GM12878 (cell line): ENCODE data around the gene NPB. TPM values are rescaled to one million over a fixed set of nuclear protein-coding genes. Genes with fewer than 3 reads are reported as not detected.

ENCODE experiments used
- ATAC-seq: fragments of 200-7000 bp; cut with Tn5 transposase; 3 replicates; pipeline ENCODE4 v1.9.1; 2020; ENCODE audit warnings: mild to moderate bottlenecking, moderate library complexity
- BruUV-seq: library from RNA; stranded (reverse); fragments of 400-500 nt; replicated peaks from 2 replicates; lab custom pipeline; 2021; lab: Mats Ljungman, UMichigan
- CTCF ChIA-PET: fragments of 300-600 bp; sonication (Branson Sonifier 250); formaldehyde crosslinking; extraction: SDS; loops from one replicate; lab custom pipeline; 2021; ENCODE audit warnings: inconsistent platforms; lab: Yijun Ruan, JAX
- POLR2A ChIA-PET: fragments of 350-600 bp; formaldehyde crosslinking; extraction: SDS; loops from one replicate; lab custom pipeline; 2021; ENCODE audit warnings: inconsistent platforms; lab: Charles Lee
- RAD21 ChIA-PET: fragments of 300-600 bp; sonication (Branson Sonifier 250); formaldehyde crosslinking; loops from one replicate; lab custom pipeline; 2023; ENCODE audit warnings: antibody characterized with exemption; ENCODE audit not compliant: unreplicated experiment; lab: Charles Lee
- SMC1A ChIA-PET: fragments of 300-600 bp; sonication (Branson Sonifier 250); formaldehyde crosslinking; loops from one replicate; lab custom pipeline; 2023; ENCODE audit not compliant: unreplicated experiment, uncharacterized antibody; lab: Charles Lee
- DNase-seq: peaks from one replicate; pipeline ENCODE4 v3.0.0-alpha.2; 2011; ENCODE audit warnings: low read depth, low spot score
- FAIRE-seq: peaks from 3 replicates; lab custom pipeline; 2011; peaks lifted over from hg19 to GRCh38; lab: Jason Lieb, UNC
- H2AFZ ChIP-seq: 2 replicates; pipeline ENCODE4 v1.6.0; 2011; ENCODE audit warnings: low read depth, low read length, control low read depth; ENCODE audit not compliant: control insufficient read depth
- H3K27ac ChIP-seq: 2 replicates; pipeline ENCODE4 v1.5.1; 2011; ENCODE audit warnings: control low read depth; ENCODE audit not compliant: control insufficient read depth, insufficient read depth
- H3K27me3 ChIP-seq, 2 experiments: replicated peaks in 1 of 2; 2 replicates each; pipeline versions ENCODE4 v1.6.0 to v1.6.1; 2011; ENCODE audit warnings: low read length in 1 of 2; ENCODE audit not compliant: control insufficient read depth in 2 of 2, insufficient read depth in 2 of 2
- H3K36me3 ChIP-seq, 2 experiments: 2 replicates each; pipeline ENCODE4 v1.5.1; 2011; ENCODE audit warnings: low read length in 1 of 2; ENCODE audit not compliant: control insufficient read depth in 2 of 2, insufficient read depth in 2 of 2
- H3K4me1 ChIP-seq: 2 replicates; pipeline ENCODE4 v1.6.1; 2011; ENCODE audit warnings: mild to moderate bottlenecking, low read length, moderate library complexity, mixed read lengths; ENCODE audit not compliant: control insufficient read depth, insufficient read depth
- H3K4me2 ChIP-seq: 2 replicates; pipeline ENCODE4 v1.6.0; 2011; ENCODE audit warnings: control low read depth; ENCODE audit not compliant: control insufficient read depth, insufficient read depth
- H3K4me3 ChIP-seq: fragments of 200-600 bp; sonication (generic); 2 replicates; pipeline ENCODE4 v1.5.1; 2016
- H3K79me2 ChIP-seq: 2 replicates; pipeline ENCODE4 v1.6.0; 2011; ENCODE audit warnings: low read length; ENCODE audit not compliant: control insufficient read depth, insufficient read depth
- H3K9ac ChIP-seq: 2 replicates; pipeline ENCODE4 v1.8.0; 2011; ENCODE audit warnings: low read length, control low read depth, mixed read lengths; ENCODE audit not compliant: control insufficient read depth, insufficient read depth
- H3K9me3 ChIP-seq: replicated peaks from 3 replicates; pipeline ENCODE4 v1.5.1; 2011; ENCODE audit warnings: mild to moderate bottlenecking, low read length; ENCODE audit not compliant: control insufficient read depth, insufficient read depth
- H4K20me1 ChIP-seq: 2 replicates; pipeline ENCODE4 v1.6.0; 2011; ENCODE audit not compliant: control insufficient read depth, insufficient read depth
- E2F4 ChIP-seq: IDR thresholded peaks from 2 replicates; pipeline ENCODE4 v1.6.1; 2012; ENCODE audit warnings: low read depth, low read length, improper control_type of control experiment
- EZH2 ChIP-seq: IDR thresholded peaks from 2 replicates; pipeline ENCODE4 v1.6.1; 2012; ENCODE audit warnings: low read depth, mild to moderate bottlenecking, control low read depth, inconsistent platforms, low read length, borderline replicate concordance; ENCODE audit not compliant: control insufficient read depth
- MEF2B ChIP-seq: fragments of 450-650 bp; IDR thresholded peaks from 2 replicates; pipeline ENCODE4 v1.6.1; 2018; ENCODE audit warnings: mild to moderate bottlenecking, moderate library complexity; ENCODE audit not compliant: partially characterized antibody, poor library complexity, severe bottlenecking
- NFIC ChIP-seq: IDR thresholded peaks from 2 replicates; pipeline ENCODE4 v1.6.1; 2012; ENCODE audit warnings: low read depth, mild to moderate bottlenecking, inconsistent platforms, low read length, moderate library complexity
- NR2C1 ChIP-seq: fragments of 450-650 bp; IDR thresholded peaks from 2 replicates; pipeline ENCODE4 v1.6.1; 2017; ENCODE audit warnings: antibody characterized with exemption, mild to moderate bottlenecking, moderate library complexity
- NR2C2 ChIP-seq: IDR thresholded peaks from 2 replicates; pipeline ENCODE4 v1.6.1; 2011; ENCODE audit warnings: borderline replicate concordance, low read depth; ENCODE audit not compliant: control insufficient read depth, insufficient read length
- NR2F1 ChIP-seq: fragments of 450-650 bp; conservative IDR thresholded peaks from 2 replicates; pipeline ENCODE4 v1.6.1; 2017; ENCODE audit warnings: mild to moderate bottlenecking
- RUNX3 ChIP-seq: IDR thresholded peaks from 2 replicates; pipeline ENCODE4 v1.6.1; 2012; ENCODE audit warnings: low read length, inconsistent platforms
- SKIL ChIP-seq: fragments of 450-650 bp; IDR thresholded peaks from 2 replicates; pipeline ENCODE4 v1.6.1; 2017; ENCODE audit warnings: mild to moderate bottlenecking, low read depth, inconsistent platforms; ENCODE audit not compliant: poor library complexity, severe bottlenecking
- YBX1 ChIP-seq: fragments of 450-650 bp; IDR thresholded peaks from 2 replicates; pipeline ENCODE4 v1.6.1; 2016; ENCODE audit warnings: antibody characterized with exemption
- WGBS: methylation state at CpG from one replicate; pipeline ENCODE4 v1.1.6; 2016; ENCODE audit warnings: low lambda C conversion rate; ENCODE audit not compliant: insufficient replicate concordance, insufficient coverage; ENCODE audit errors: missing lambda C conversion rate; 5-methylcytosine and 5-hydroxymethylcytosine counted together
- in situ Hi-C: fragments of 300-500 bp; cut with MboI; formaldehyde crosslinking; loops from 9 replicates; pipeline ENCODE4 v1.14.3; 2018; ENCODE audit warnings: mixed read lengths
- intact Hi-C: fragments of 100-400 bp; cut with micrococcal nuclease; formaldehyde crosslinking; loops from one replicate; pipeline ENCODE4 v1.14.2; 2022; ENCODE audit not compliant: unreplicated experiment
- polyA plus RNA-seq, 11 experiments: library from polyadenylated mRNA; depleted of rRNA in 4 of 11; unstranded in 6 of 11; stranded (reverse) in 5 of 11; fragments of >200 nt; fragmentation: Nextera tagmentation in 4 of 11; fragmentation: Illumina TruSeq in 1 of 11; extraction: Ambion mirVana in 4 of 11; extraction: Trizol in 1 of 11; gene quantifications; 1 replicate in 1 of 11; 2 replicates in 10 of 11; pipeline versions ENCODE4 v1.2.1 to v1.2.3, GENCODE V29; 2011 to 2016; ENCODE audit warnings: inconsistent platforms in 2 of 11, missing spikeins in 2 of 11, low read depth in 1 of 11
- total RNA-seq, 4 experiments: library from RNA; depleted of rRNA in 3 of 4; stranded (reverse); fragments of >200 nt in 3 of 4; fragmentation: Illumina TruSeq in 1 of 4; extraction: Trizol in 1 of 4; gene quantifications; 2 replicates each; pipeline versions ENCODE4 v1.2.1 to v1.2.3, GENCODE V29; 2013 to 2021

Gene NPB
- total and polyA plus RNA-seq, 10 of the 15 experiments (the other 5 are each of a cell fraction or from before 2014, with no cell fraction given): 0.03 to 0.40 (median 0.15) TPM; not detected in 2

GRCh38 chr17:81918832-81919545 lies 17.0 kb downstream of the NPB start:
- H3K4me2 ChIP-seq: no peak overlapping the region
- in situ Hi-C loops: no loop called here
- ChIA-PET SMC1A (no interaction called here), CTCF (interaction anchor here (0.6 kb wide), 1 partner anchor 25 kb away, joined by 3 read pairs; no protein-coding TSS in a partner anchor), RAD21 (no interaction called here), POLR2A (interaction anchor here (0.5 kb wide), 1 partner anchor 47 kb away, joined by 5 read pairs; no protein-coding TSS in a partner anchor)
- TF ChIP-seq NFIC: no peak
- peak; percentile 6; the same call in 1 of the 2 replicates for TF ChIP-seq RUNX3
- H3K4me1 ChIP-seq: peaks cover 11% of the 10 kb centered on the region
- no peaks in the 10 kb centered on the region for H3K9me3 ChIP-seq
- no peak overlapping the region for H3K9ac ChIP-seq
- WGBS: 74% methylated on average over 15 of the region's 15 CpGs
- FAIRE-seq (peak; percentile 31), DNase-seq (no peak), ATAC-seq (no peak)
- no TSS peak for BruUV-seq
- H3K27ac ChIP-seq: no peak overlapping the region
- no peak overlapping the region for H2AFZ ChIP-seq
- H3K79me2 ChIP-seq: peaks cover 34% of the 10 kb centered on the region
- no peak overlapping the region for H3K4me3 ChIP-seq
- peaks cover 8 to 23% of the 10 kb centered on the region in 2 experiments; a peak in 3 of 4 replicates for H3K36me3 ChIP-seq
- intact Hi-C loops: no loop called here
- H3K27me3 ChIP-seq: no peaks in the 10 kb centered on the region
- H4K20me1 ChIP-seq: no peaks in the 10 kb centered on the region

GRCh38 chr17:81920612-81921536 lies 18.8 kb downstream of the NPB start:
- Histone ChIP-seq H3K79me2 (peaks cover 45% of the 10 kb centered on the region), H3K9me3 (no peaks in the 10 kb centered on the region), H3K27ac (no peak overlapping the region), H2AFZ (no peak overlapping the region), H3K27me3 (no peaks in the 10 kb centered on the region), H3K4me1 (peaks cover 16% of the 10 kb centered on the region), H3K4me3 (no peak overlapping the region), H3K4me2 (no peak overlapping the region), H4K20me1 (no peaks in the 10 kb centered on the region; the same call in 1 of the 2 replicates), H3K9ac (no peak overlapping the region)
- DNase-seq (no peak), ATAC-seq (no peak), FAIRE-seq (no peak)
- ChIA-PET CTCF (no interaction called here), SMC1A (no interaction called here), POLR2A (interaction anchor here (0.6 kb wide), 2 partner anchors 65 to 1772 kb away, joined by 3 to 6 read pairs; no protein-coding TSS in a partner anchor), RAD21 (no interaction called here)
- 89% methylated on average over 33 of the region's 33 CpGs for WGBS
- intact Hi-C loops: no loop called here
- no TSS peak for BruUV-seq
- in situ Hi-C loops: no loop called here
- no peak for TF ChIP-seq E2F4
- no peak for TF ChIP-seq MEF2B
- TF ChIP-seq EZH2: no peak
- TF ChIP-seq NR2F1: peak; percentile 42; the same call in 1 of the 2 replicates
- TF ChIP-seq YBX1: no peak
- no peak for TF ChIP-seq SKIL
- TF ChIP-seq NR2C1: peak; percentile 45
- TF ChIP-seq NR2C2: peak; percentile 51
- TF ChIP-seq, all 136 proteins: peak for 3
- H3K36me3 ChIP-seq: peaks cover 4 to 8% of the 10 kb centered on the region in 2 experiments; a peak in 3 of 4 replicates
